GM11168 (cell line): ENCODE measurements around the gene SLC40A1.

Source experiments
- in situ Hi-C: fragments of 300-500 bp; cut with MboI; formaldehyde crosslinking; loops from one replicate; pipeline ENCODE4 v1.12.0; 2022; ENCODE audit warnings: low sequenced_read_pairs; ENCODE audit not compliant: unreplicated experiment

SLC40A1 gene

DNA sequence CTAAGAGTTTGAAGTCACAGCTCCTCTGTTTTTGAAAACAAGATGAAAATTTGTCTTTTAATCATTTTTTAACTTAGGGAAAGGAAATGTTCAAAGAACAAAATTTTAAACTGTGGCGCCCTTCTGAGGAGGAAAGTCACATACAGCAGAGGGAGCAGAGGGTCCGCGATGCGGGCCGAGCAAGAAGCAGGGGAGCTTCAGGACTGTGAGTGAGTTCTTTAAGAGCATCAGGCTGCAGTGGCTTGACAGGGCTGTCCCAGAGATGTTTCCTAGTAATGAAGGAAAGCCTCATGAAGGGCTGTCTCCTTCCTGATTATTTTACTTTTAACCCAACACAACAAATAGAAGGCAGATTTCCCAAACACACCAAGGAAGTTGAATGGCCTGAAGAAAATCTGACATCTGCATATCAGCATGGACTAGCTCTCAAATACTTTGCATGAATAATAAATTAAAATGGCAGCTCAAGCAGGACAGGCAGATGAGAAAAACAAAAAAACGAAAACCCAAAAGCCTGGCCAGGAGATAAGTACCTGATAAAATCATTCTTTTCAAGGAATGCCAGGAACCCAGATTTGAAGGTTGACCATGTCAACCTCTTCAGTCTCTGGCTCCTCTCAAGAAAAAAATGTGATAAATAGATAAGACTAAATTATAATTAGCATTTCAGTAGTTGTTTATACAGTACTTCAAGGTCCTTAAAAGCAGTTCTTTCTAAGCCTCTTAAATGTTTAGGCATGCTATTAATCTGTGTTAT, 60.8 kb downstream of the SLC40A1 start:
- in situ Hi-C loops: no loop called here

GRCh38 chr2:189517847-189518535, 62.6 kb downstream of the SLC40A1 start:
- in situ Hi-C loops: no loop called here

GRCh38 chr2:189516546-189516945, 64.0 kb downstream of the SLC40A1 start:
- in situ Hi-C loops: no loop called here

DNA sequence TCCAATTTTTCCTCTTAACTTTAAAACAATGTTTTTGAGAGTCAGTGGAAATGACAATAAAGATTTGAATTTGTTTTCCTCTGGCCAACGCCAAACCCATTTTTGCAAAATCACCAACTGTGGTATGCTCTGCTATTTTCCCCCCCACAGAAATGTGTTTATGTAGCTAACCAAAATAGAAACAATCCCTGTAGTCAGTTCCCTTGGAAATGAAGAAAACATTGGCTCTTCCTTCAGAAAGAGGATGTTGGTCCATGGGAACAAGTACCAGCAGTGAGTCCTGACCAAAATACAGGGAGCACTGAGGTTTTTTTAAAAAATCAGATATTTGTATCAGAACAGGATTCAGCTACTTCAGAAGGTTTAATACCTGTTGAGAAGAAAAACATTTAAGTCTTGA, 65.3 kb downstream of the SLC40A1 start:
- in situ Hi-C loops: no loop called here

GRCh38 chr2:189514104-189514503, 66.5 kb downstream of the SLC40A1 start:
- in situ Hi-C loops: no loop called here

DNA sequence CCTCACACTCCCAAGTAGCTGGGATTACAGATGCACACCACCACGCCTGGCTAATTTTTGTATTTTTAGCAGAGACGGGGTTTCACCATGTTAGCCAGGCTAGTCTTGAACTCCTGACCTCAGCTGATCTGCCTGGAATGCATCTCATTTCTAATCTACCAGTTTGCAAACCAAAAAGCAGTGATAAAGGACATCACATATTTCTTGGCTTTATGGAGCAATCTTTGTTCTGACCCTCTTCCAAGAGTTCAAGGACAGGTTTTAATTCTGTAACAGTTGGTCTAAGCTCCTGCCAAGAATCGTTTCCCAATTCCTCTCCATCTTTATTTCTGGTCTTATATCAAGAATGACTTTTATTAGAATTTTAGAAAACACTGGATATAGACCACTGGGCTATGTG, 67.7 kb downstream of the SLC40A1 start:
- in situ Hi-C loops: no loop called here

GRCh38 chr2:189511960-189512319, 68.6 kb downstream of the SLC40A1 start:
- in situ Hi-C loops: no loop called here

DNA sequence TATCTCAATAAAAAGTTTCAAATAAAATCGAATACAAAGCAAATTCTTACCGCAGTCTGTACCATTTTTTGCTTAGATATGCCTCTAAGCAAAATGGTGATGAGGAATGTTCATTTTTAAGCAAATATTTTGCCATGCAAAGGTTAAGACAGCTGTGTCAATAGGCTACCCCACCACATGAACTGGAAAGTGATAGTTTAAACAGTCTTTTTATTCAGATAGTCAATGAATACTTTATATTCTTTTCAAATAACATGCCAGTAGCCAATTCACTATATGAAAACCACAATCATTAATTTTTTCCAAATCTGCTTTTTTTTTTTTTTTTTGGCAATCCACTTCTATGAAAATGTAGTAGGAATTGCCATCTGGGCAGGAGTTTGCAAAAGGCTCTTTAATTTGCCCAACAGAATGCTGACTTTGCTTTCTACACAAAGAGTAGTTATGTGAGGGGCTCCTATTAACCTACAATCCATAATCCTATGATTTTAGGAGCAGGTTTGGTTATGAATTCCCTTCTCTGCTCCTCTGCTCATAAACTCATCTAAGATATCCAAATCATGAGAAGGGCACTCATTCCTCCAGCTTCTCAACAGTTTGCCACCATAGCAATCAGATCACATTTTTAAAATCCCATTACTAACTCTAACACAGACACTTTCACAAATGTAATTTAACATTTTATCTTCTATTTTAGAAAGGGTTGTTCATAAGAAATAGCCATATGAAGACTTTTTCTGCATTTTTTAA, 69.2 kb downstream of the SLC40A1 start:
- in situ Hi-C loops: no loop called here
